Left ventricle myocardium inferior (tissue), 1 donor: Measurements from ENCODE around the gene ANKRD40. TPM values are rescaled to one million over a fixed set of nuclear protein-coding genes. Genes with fewer than 3 reads are reported as not detected.

Experiments
- DNase-seq: peaks from one replicate; pipeline ENCODE4 v3.0.0-alpha.2; 2020
- H3K27ac ChIP-seq: fragments of 200-600 bp; replicated peaks from 2 replicates; pipeline ENCODE4 v1.8.0; 2021
- H3K27me3 ChIP-seq: fragments of 200-600 bp; 2 replicates; pipeline ENCODE4 v1.8.0; 2021; ENCODE audit warnings: low read depth
- H3K36me3 ChIP-seq: fragments of 200-600 bp; 2 replicates; pipeline ENCODE4 v1.8.0; 2021
- H3K4me1 ChIP-seq: fragments of 200-600 bp; 2 replicates; pipeline ENCODE4 v1.8.0; 2021
- H3K4me3 ChIP-seq: fragments of 200-600 bp; 2 replicates; pipeline ENCODE4 v1.8.0; 2021; ENCODE audit warnings: mild to moderate bottlenecking, moderate library complexity
- H3K9me3 ChIP-seq: fragments of 200-600 bp; replicated peaks from 2 replicates; pipeline ENCODE4 v1.8.0; 2021
- CTCF ChIP-seq: fragments of 200-600 bp; IDR thresholded peaks from 2 replicates; pipeline ENCODE4 v1.8.0; 2021; ENCODE audit warnings: antibody characterized with exemption, mild to moderate bottlenecking, borderline replicate concordance
- intact Hi-C: fragments of 100-400 bp; cut with micrococcal nuclease; formaldehyde crosslinking; loops from one replicate; pipeline ENCODE4 v1.11.0; 2022
- total RNA-seq: library from RNA; stranded (reverse); fragmentation: NEBNext Ultra II Directional; extraction: Animal tissue kit (Norgen Biotek cat#: 25700); gene quantifications from one replicate; pipeline ENCODE4 v1.2.1, GENCODE V29; 2021
- donor health status: DM: no; HTN: yes; CAD: no; lungs with severe emphysema.

The ANKRD40 gene
- total RNA-seq, 1 donor from 2014 or later = 53.1 TPM

DNA sequence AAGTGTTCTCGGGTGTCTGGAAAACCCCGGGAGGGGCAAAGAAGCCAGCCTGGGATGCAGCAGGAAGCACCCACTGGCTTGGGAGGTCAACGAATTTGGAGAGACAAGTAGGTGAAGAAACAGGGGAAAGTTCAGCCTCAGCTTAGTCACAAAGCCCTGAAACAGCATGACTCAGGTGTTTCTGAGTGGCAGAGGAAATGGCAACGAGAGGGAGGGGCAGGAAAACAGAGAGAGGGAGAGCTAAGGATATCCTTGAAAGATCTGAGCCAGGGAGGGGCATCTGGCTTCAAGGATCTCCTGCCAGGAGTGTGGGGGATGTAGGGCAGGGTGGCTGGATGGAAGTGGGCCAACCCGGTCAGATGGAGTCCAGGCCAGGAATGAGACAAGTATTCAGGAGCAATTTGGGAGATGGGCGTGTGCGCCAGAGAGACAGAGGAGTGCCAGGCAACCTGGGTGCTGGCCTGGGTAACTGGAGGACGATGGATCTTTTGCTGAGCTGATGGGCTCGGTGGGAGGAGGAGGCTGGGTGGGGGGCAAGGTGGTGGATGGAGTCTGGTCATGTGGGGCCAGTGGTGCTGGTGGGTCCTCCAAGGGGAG lies 45.8 kb downstream of the ANKRD40 start:
- H3K4me1 ChIP-seq = peaks cover 32% of the 10 kb centered on the region
- no peak for DNase-seq
- H3K4me3 ChIP-seq = no peak overlapping the region
- H3K36me3 ChIP-seq = no peaks in the 10 kb centered on the region
- TF ChIP-seq CTCF = no peak
- intact Hi-C loops = no loop called here
- H3K27me3 ChIP-seq = no peaks in the 10 kb centered on the region
- H3K27ac ChIP-seq = no peak overlapping the region
- H3K9me3 ChIP-seq = no peaks in the 10 kb centered on the region

GRCh38 chr17:50661348-50661747 lies 46.4 kb downstream of the ANKRD40 start:
- Histone ChIP-seq H3K36me3 (no peaks in the 10 kb centered on the region), H3K4me3 (no peak overlapping the region), H3K4me1 (peaks cover 32% of the 10 kb centered on the region), H3K9me3 (no peaks in the 10 kb centered on the region), H3K27me3 (no peaks in the 10 kb centered on the region), H3K27ac (no peak overlapping the region)
- no peak for DNase-seq
- intact Hi-C loops = no loop called here
- TF ChIP-seq CTCF = no peak

- no peak for TF ChIP-seq CTCF
- Histone ChIP-seq H3K4me3 (no peak overlapping the region), H3K9me3 (no peaks in the 10 kb centered on the region), H3K27me3 (no peaks in the 10 kb centered on the region), H3K27ac (peak overlapping the region; percentile 63), H3K4me1 (peaks cover 32% of the 10 kb centered on the region), H3K36me3 (no peaks in the 10 kb centered on the region)
- intact Hi-C loops = no loop called here
- no peak for DNase-seq
Observed at GRCh38 chr17:50660887-50661345, 46.8 kb downstream of the ANKRD40 start.

DNA sequence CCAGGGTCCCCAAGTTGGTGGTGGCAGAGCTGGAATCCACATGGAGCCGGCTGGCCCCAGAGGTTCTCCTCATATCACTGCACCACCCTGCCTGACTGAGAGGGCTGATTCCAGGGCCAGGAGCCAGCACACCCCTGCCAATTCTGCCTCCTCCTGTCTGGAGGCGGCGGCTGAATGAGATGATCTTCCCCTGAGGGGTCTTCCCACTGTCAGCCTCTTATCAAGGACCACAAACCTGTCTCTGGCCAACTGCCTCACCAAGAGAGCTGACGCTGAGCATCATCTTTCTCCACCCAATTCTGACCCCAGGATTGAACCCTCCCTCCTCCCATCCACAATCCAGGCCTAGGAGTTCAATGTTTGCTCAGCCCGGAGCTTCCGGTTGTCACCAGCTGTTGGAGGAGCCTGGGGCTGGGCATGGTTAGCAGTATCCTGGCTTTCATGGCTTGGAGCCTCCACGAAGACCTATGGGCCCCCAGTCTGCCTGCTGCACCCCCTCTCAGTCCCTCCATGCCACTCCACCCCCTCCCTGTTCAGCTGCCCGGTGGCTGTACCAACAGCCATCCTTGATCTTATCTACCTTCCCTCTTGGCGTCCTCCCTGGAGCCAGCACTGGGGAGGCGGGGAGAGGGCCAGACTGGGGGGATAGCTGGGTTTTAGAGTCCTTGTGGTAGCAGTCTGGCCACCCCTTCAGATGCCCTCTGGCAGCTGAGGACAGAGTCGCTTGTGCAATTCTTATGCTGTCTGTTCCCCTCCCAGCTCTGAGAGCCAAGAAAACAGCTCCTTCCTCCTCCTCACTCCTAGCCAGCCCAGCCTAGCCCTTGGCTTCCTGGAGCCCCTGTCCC lies 47.5 kb downstream of the ANKRD40 start:
- Histone ChIP-seq H3K4me1 (peaks cover 32% of the 10 kb centered on the region), H3K36me3 (no peaks in the 10 kb centered on the region), H3K4me3 (no peak overlapping the region), H3K27me3 (no peaks in the 10 kb centered on the region), H3K27ac (peak overlapping the region; percentile 63), H3K9me3 (no peaks in the 10 kb centered on the region)
- peak; percentile 46 for DNase-seq
- intact Hi-C loops = no loop called here
- TF ChIP-seq CTCF = no peak

- no peak for TF ChIP-seq CTCF
- no peak for DNase-seq
- peaks cover 32% of the 10 kb centered on the region for H3K4me1 ChIP-seq
- H3K27me3 ChIP-seq = no peaks in the 10 kb centered on the region
- no peaks in the 10 kb centered on the region for H3K9me3 ChIP-seq
- no peaks in the 10 kb centered on the region for H3K36me3 ChIP-seq
- H3K27ac ChIP-seq = no peak overlapping the region
- no peak overlapping the region for H3K4me3 ChIP-seq
- intact Hi-C loops = no loop called here
Observed at GRCh38 chr17:50659179-50659578, 48.5 kb downstream of the ANKRD40 start.
